ENCODE results near the gene ZRANB1. TPM values are rescaled to one million over a fixed set of nuclear protein-coding genes. Genes with fewer than 3 reads are reported as not detected.

ZRANB1 gene
- total and polyA plus RNA-seq, 2 of the 13 experiments (the other 11 are each of a cell fraction or from before 2014, with no cell fraction given), result 10.3 to 19.6 TPM

- TF ChIP-seq MZF1 (CRISPR knock-in tag; IDR thresholded peaks at IDR 0.05; ENCODE audit: borderline replicate concordance) (no peak), ZNF607 (CRISPR knock-in tag; IDR thresholded peaks at IDR 0.05; ENCODE audit: borderline replicate concordance) (no peak), ZNF20 (CRISPR knock-in tag; IDR thresholded peaks at IDR 0.05) (no peak), HNRNPK (IDR thresholded peaks at IDR 0.05; ENCODE audit: low read depth, low read length, poor library complexity, severe bottlenecking) (no peak), DPF2 (CRISPR knock-in tag; IDR thresholded peaks at IDR 0.05; ENCODE audit: borderline replicate concordance, low read depth) (0 out of 2 replicates have a peak, but pooled peaks have one; percentile 32), HIC2 (CRISPR knock-in tag; IDR thresholded peaks at IDR 0.05; ENCODE audit: low read depth) (no peak), MYNN (CRISPR knock-in tag; IDR thresholded peaks at IDR 0.05; ENCODE audit: low read depth) (no peak), ZKSCAN8 (CRISPR knock-in tag; IDR thresholded peaks at IDR 0.05; ENCODE audit: borderline replicate concordance) (no peak), ARNT (IDR thresholded peaks at IDR 0.05) (no peak), ARNTL (CRISPR knock-in tag; IDR thresholded peaks at IDR 0.05) (no peak), RBM22 (optimal IDR thresholded peaks at IDR 0.05; ENCODE audit: low read length) (no peak), HMG20A (CRISPR knock-in tag; IDR thresholded peaks at IDR 0.05; ENCODE audit: borderline replicate concordance) (0 out of 2 replicates have a peak, but pooled peaks have one; percentile 16), KIAA2018 (CRISPR knock-in tag; IDR thresholded peaks at IDR 0.05; ENCODE audit: borderline replicate concordance) (no peak), YEATS2 (CRISPR knock-in tag; IDR thresholded peaks at IDR 0.05; ENCODE audit: borderline replicate concordance) (no peak), GPBP1L1 (CRISPR knock-in tag; IDR thresholded peaks at IDR 0.05) (no peak), ZNF280B (CRISPR knock-in tag; IDR thresholded peaks at IDR 0.05; ENCODE audit: borderline replicate concordance) (no peak)
Measured at GRCh38 chr10:124909563-124909962, 32.4 kb upstream of the ZRANB1 start (continued).

All from HepG2 (cell line).